HG02571 (cell line): ENCODE data around the gene BTRC.
"Not testable (repeated sequence)": the region's sequence is repeated elsewhere in the genome, so short reads cannot be mapped to it uniquely, and the experiment has no call there.

Source experiments
- ATAC-seq: cut with Tn5 transposase; IDR thresholded peaks from one replicate; pipeline ENCODE4 v1.9.1; 2021; ENCODE audit warnings: mild to moderate bottlenecking, moderate library complexity; ENCODE audit not compliant: unreplicated experiment

Gene BTRC

GRCh38 chr10:101385866-101386658, 32.1 kb downstream of the BTRC start:
- ATAC-seq: no peak

- no peak for ATAC-seq
Measured at GRCh38 chr10:101386659-101387259, 32.8 kb downstream of the BTRC start.

- no peak for ATAC-seq
Measured at GRCh38 chr10:101388676-101389276, 34.8 kb downstream of the BTRC start.

GRCh38 chr10:101389532-101389931, 35.6 kb downstream of the BTRC start:
- ATAC-seq: not testable (repeated sequence)

GRCh38 chr10:101389986-101390531, 36.1 kb downstream of the BTRC start:
- ATAC-seq: no peak

GRCh38 chr10:101393378-101393777, 39.4 kb downstream of the BTRC start:
- no peak for ATAC-seq

GRCh38 chr10:101394524-101395133, 40.7 kb downstream of the BTRC start:
- no peak for ATAC-seq

GRCh38 chr10:101397140-101397539, 43.2 kb downstream of the BTRC start:
- no peak for ATAC-seq

- ATAC-seq: no peak
Measured at GRCh38 chr10:101400585-101400984, 46.6 kb downstream of the BTRC start.

- ATAC-seq: no peak
Measured at GRCh38 chr10:101402711-101403110, 48.7 kb downstream of the BTRC start.

GRCh38 chr10:101403161-101403560, 49.2 kb downstream of the BTRC start:
- ATAC-seq: no peak

- ATAC-seq: no peak
Measured at GRCh38 chr10:101405001-101405400, 51.0 kb downstream of the BTRC start.

- no peak for ATAC-seq
Measured at GRCh38 chr10:101411598-101411997, 57.6 kb downstream of the BTRC start.

GRCh38 chr10:101414034-101414433, 60.1 kb downstream of the BTRC start:
- ATAC-seq: no peak

GRCh38 chr10:101415884-101416283, 61.9 kb downstream of the BTRC start:
- no peak for ATAC-seq

GRCh38 chr10:101421967-101422366, 68.0 kb downstream of the BTRC start:
- not testable (repeated sequence) for ATAC-seq

- no peak for ATAC-seq
Measured at GRCh38 chr10:101425535-101425934, 71.6 kb downstream of the BTRC start.

GRCh38 chr10:101428036-101428435, 74.1 kb downstream of the BTRC start:
- no peak for ATAC-seq

GRCh38 chr10:101429423-101429822, 75.5 kb downstream of the BTRC start:
- no peak for ATAC-seq

- no peak for ATAC-seq
Measured at GRCh38 chr10:101436302-101436701, 82.3 kb downstream of the BTRC start.

- ATAC-seq: no peak
Measured at GRCh38 chr10:101438881-101439391, 85.0 kb downstream of the BTRC start.
